Lower leg skin (tissue), 4 donors: ENCODE measurements around the gene UBA7. TPM values are rescaled to one million over a fixed set of nuclear protein-coding genes. Genes with fewer than 3 reads are reported as not detected.
A peak's percentile ranks its signal among the peaks of the same experiment; 100 is the strongest.

ENCODE experiments used
- DNase-seq, 2 donors: peaks; one replicate each; pipeline ENCODE4 v3.0.0-alpha.2; 2019; ENCODE audit warnings: low spot score in 2 of 2
- H3K4me3 ChIP-seq: fragments of 200-600 bp; sonication (generic); 2 replicates; pipeline ENCODE4 v1.5.1; 2017; ENCODE audit warnings: mild to moderate bottlenecking, low read depth; ENCODE audit not compliant: poor library complexity, severe bottlenecking
- CTCF ChIP-seq, 3 donors: fragments of 450-650 bp; IDR thresholded peaks; one replicate each; pipeline ENCODE4 v1.5.1; 2016; ENCODE audit warnings: antibody characterized with exemption in 3 of 3, mild to moderate bottlenecking in 3 of 3, moderate library complexity in 2 of 3
- POLR2A ChIP-seq, 2 donors: fragments of 450-650 bp; IDR thresholded peaks; one replicate each; pipeline ENCODE4 v1.6.1; 2016 to 2017; ENCODE audit warnings: antibody characterized with exemption in 2 of 2, mild to moderate bottlenecking in 1 of 2, moderate library complexity in 1 of 2
- WGBS, 2 donors: methylation state at CpG; one replicate each; pipeline ENCODE4 v1.1.5; 2018; 5-methylcytosine and 5-hydroxymethylcytosine counted together
- intact Hi-C: fragments of 100-400 bp; cut with DNase I; formaldehyde crosslinking; loops from one replicate; pipeline ENCODE4 v1.15.0; 2023; ENCODE audit warnings: low total_unique reads
- total RNA-seq, 4 donors: library from RNA; depleted of rRNA; stranded (reverse); fragments of >200 nt; gene quantifications; one replicate each; pipeline ENCODE4 v1.1.0, GENCODE V29; 2016

UBA7 gene
- 10 to 100 TPM; 14.5 to 19.7 (median 18.2) TPM for total RNA-seq

- no peak within 1 kb of the TSS for H3K4me3 ChIP-seq
- TF ChIP-seq CTCF (IDR thresholded peaks at IDR 0.05) (no peak), POLR2A (IDR thresholded peaks at IDR 0.05) (no peak)
- peak in 1 of 2 donors; percentile 28 for DNase-seq
- intact Hi-C loops: no loop called here
- WGBS, 2 donors: 7 to 14% methylated on average over 8 to 9 of the region's 9 CpGs
Observed at GRCh38 chr3:49813497-49814174, at the start of gene UBA7. Gene UBA7 (minus strand): TSS chr3:49813953. CDS start chr3:49813787, 166 bp downstream.

GRCh38 chr3:49859576-49860305 is 46.0 kb upstream of the UBA7 start:
- WGBS, 2 donors: 71 to 89% methylated on average over 8 to 12 of the region's 12 CpGs
- TF ChIP-seq POLR2A (IDR thresholded peaks at IDR 0.05) (no peak), CTCF (IDR thresholded peaks at IDR 0.05) (no peak)
- intact Hi-C loops: no loop called here
- DNase-seq: no peak
- no peak overlapping the region for H3K4me3 ChIP-seq

- peak within 1 kb of the TSS; percentile 49 for H3K4me3 ChIP-seq
Observed at GRCh38 chr3:49856181-49857005, 42.6 kb upstream of the UBA7 start, which contains the start of gene TRAIP. Gene TRAIP (minus strand): TSS chr3:49856564. CDS start chr3:49856453, 111 bp downstream.

GRCh38 chr3:49855662-49856061 is 41.9 kb upstream of the UBA7 start:
- TF ChIP-seq CTCF (IDR thresholded peaks at IDR 0.05) (no peak), POLR2A (IDR thresholded peaks at IDR 0.05) (no peak)
- WGBS, 2 donors: 53 to 67% methylated on average over 5 of the region's 5 CpGs
- intact Hi-C loops: no loop called here
- DNase-seq: no peak
- no peak overlapping the region for H3K4me3 ChIP-seq

More at GRCh38 chr3:49856181-49857005, 42.6 kb upstream of the UBA7 start, which contains the start of gene TRAIP:
- intact Hi-C loops: no loop called here
- TF ChIP-seq POLR2A (IDR thresholded peaks at IDR 0.05): no peak
- no peak for TF ChIP-seq CTCF (IDR thresholded peaks at IDR 0.05)
- WGBS, 2 donors: 1 to 6% methylated on average over 34 to 52 of the region's 52 CpGs
- peak; percentile 92 to 98 for DNase-seq

- DNase-seq: no peak
- WGBS, 2 donors: 89 to 91% methylated on average over 3 of the region's 3 CpGs
- intact Hi-C loops: no loop called here
- no peak overlapping the region for H3K4me3 ChIP-seq
- TF ChIP-seq CTCF (IDR thresholded peaks at IDR 0.05) (no peak), POLR2A (IDR thresholded peaks at IDR 0.05) (no peak)
Observed at GRCh38 chr3:49845694-49846093, 31.9 kb upstream of the UBA7 start.
